ENCODE results near the gene APLF.

GRCh38 chr2:68607837-68608236 lies 140.5 kb downstream of the APLF start:
- TF ChIP-seq CTCF (conservative IDR thresholded peaks at IDR 0.05; ENCODE audit: low read length) (no peak), EZH2phosphoT487 (IDR thresholded peaks at IDR 0.05; ENCODE audit: borderline replicate concordance, low read depth, low read length) (no peak)

All from OCI-LY7 (cell line).